HG02588 (cell line): ENCODE data around the gene PYGB.

Experiments
- ATAC-seq: cut with Tn5 transposase; IDR thresholded peaks from one replicate; pipeline ENCODE4 v1.9.1; 2021; ENCODE audit warnings: mild to moderate bottlenecking, moderate library complexity; ENCODE audit not compliant: unreplicated experiment

PYGB gene

DNA sequence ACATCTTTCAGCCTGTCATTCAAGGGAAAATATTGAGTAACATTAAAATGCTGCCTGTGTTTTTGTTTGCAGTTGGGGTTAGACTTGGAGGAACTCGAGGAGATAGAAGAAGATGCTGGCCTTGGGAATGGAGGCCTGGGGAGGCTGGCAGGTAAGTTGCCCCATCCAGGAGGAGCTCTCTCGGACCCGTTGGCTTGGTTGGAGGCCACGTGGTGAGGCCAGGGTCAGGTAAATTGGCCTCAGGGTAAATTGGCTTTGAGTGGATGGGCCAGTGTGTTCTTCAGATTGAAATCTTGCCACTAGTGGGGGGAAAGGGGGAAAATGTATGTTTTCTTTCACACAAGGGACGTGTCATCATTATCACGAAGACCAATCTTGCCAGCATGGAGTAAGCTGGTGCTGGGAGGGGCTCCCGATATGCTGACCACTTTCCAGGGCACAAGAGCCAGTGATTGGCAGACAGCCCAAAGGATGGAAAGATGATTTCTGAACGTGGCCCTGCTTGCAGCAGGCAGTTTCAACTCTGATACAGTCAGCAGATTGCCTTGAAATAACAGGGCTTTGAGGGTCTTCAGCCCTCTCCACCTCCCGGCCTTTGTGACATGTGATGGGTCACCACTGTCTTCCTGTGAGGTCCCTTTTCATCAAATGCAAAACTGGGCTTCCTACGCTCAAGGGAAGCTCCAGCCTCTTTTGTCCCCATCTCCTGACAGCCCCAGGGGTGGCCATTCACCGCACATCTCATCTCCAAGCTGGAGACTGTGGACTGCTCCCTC, 21.4 kb downstream of the PYGB start:
- ATAC-seq, result no peak

DNA sequence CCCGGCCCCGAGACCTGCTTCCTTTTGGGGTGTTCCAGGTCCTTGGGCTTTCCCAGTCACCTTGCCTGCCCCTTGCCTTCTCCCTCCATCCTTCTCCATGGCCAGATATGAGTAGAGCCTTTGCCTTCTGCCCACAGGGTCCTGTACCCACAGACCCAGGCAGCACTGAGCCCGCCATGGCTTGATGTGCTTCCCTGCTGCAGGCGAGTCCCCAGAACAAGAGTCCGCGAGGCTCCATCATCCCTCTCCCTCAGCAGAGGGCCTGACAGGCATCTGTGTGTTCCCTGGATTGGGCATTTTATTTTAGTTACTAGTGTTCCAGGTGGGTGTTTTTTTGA, 21.9 kb downstream of the PYGB start:
- ATAC-seq, result no peak

DNA sequence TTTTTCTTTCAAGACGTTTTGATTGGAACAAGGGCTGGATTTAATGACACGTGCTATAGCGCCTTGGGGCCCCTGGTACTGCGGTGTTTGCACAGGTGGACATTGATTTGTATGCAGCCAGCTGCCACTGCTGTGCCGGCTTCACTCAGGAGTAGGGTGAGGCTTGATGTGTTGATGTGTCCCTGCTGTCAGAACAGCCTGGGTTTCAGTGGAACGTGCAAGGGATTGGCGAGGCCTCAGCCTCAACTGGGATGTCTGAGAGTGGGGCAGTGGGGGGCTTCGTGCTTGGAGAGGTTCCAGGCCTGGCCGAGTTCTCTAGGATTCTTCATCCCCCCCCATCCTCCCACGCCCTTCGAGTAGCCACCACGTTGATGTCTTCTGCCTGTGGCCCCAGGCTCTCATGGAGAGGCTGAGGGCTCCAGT, 23.0 kb downstream of the PYGB start:
- ATAC-seq, result no peak

DNA sequence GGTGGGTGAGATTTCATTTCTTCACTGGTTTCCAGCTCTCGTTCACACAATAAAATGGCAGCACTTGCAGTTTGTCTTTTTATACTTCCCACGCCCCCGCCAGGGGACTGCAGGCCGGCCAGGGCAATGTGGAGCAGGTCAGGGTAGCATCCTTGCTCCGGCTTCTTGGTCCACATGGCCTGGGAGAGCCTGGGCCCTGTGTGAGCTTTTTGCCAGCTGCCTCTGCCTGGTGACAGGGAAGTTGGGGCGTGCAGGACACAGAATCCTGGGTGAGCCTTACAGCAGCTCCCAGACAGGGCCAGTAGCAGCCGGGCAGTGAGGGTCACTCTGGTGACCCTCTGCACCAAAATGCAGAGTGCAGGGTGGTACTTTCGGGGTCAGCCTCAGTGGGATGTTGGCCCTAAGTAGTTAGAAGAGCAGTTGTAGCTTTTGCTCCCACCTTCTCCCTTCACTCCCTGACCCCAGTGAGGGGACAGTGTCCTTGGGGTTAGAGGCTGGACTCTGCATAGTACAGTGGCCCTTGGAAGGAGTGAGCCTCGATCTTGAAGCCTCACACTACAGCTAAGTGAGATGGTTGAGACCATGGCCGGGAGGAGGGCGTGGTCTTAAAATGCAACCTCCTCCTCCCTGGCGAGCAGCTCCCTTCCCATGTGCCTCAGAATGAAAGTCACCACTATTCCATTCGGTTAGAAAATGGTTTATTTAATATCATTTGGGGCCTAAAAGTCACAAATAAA, 23.8 kb downstream of the PYGB start:
- ATAC-seq, result no peak

- no peak for ATAC-seq
Observed at GRCh38 chr20:25272223-25273000, 24.5 kb downstream of the PYGB start.

DNA sequence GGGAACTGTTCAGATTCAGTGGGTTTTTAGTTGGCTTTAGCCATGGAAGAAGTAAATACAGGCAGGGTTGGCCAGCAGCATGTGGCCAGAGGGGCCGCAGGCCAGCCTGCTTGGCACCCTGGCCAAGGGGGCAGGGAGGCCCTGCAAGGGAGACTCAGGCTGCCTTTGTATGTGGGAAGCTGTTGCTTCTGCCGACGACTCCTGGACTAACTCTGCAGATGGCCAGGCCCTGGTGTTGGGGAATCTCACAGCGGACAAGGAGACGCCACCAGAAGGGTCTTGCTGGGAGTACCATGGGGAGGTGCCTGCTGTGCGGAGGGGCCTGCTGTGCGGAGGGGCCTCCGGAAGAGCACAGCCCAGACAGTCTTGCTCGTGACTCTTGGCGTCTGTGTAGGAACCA, 25.2 kb downstream of the PYGB start:
- ATAC-seq, result no peak

DNA sequence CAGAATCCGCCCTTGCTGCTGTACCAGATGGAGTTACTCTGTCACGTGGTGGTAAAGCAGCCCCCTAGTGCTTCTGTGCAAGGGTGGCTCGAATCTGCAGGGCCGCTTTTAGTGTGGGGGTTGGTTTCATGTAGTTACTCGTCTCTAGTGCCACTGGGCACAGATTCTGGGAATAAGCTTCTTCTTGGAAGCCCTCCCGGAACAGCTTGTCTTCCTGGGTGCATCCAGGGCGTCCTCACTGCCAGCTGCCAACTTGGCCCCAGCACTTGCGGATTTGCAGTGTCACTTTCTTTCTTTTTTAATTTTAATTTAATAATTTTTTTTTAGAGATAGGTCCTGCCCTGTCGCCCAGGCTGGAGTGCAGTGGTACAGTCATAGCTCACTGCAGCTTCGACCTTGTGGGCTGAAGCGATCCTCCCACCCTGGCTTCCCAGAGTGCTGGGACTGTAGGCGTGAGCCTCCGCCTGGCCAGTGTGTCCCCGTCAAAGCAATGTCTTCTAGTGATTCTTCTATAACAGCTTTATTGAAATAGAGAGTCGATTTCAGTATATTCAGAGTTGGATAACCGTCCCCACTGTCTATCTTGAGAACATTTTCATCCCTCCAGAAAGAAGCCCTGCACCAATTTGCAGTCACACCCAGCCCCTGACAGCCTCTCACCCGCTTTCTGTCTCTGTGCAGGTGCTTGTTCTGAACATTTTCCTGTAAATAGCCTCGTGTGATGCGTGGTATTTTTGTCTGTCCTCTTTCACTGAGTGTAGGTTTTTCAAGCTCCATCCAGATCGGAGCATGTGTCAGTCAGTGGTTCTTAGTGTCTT, 25.9 kb downstream of the PYGB start:
- no peak for ATAC-seq

GRCh38 chr20:25274481-25274880, 26.6 kb downstream of the PYGB start:
- ATAC-seq, result no peak

DNA sequence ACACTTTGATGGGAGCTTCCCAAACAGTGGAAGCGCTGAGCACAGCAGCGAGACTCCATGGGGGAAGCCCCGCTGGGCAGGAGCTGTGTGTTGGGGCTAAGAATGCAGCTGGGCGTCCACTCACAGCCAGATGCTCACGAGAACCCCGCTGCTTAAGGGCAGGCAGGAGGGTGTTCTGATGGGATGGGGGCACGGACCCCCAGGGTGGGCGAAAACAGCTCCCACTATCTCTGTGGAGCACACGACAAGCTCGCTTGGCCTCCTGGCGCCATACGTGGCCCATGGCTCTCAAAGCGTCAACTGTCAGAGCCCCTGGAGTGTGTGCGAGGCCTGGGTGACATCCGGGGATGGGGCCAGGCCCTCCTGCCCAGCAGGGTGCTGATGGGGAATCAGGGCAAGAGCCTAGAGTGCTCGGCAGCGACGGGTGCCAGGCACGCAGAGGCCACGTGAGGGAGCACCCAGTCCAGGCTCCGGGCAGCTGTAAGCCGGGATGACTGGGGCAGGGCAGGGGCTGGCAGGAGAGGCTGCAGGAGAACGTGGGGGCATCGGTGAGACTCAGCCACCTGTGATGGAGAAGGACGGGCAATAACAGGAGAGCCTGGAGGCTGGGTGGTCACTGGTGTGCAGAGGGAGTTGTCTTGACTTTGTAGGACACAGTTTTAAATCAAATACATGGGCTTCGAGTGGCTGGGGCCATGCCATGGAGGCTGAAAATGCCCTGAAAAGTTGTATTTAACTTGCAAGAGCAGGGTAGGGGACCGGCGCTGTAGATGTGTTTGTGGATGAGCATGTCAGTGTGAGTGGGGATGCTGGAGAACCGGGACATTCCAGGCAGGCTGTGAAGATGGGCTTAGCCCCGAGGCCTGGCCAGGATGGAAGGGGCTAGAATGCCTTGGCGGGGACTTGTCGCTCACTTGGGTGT, 27.3 kb downstream of the PYGB start:
- ATAC-seq, result no peak

GRCh38 chr20:25275813-25276532, 28.1 kb downstream of the PYGB start:
- no peak for ATAC-seq

DNA sequence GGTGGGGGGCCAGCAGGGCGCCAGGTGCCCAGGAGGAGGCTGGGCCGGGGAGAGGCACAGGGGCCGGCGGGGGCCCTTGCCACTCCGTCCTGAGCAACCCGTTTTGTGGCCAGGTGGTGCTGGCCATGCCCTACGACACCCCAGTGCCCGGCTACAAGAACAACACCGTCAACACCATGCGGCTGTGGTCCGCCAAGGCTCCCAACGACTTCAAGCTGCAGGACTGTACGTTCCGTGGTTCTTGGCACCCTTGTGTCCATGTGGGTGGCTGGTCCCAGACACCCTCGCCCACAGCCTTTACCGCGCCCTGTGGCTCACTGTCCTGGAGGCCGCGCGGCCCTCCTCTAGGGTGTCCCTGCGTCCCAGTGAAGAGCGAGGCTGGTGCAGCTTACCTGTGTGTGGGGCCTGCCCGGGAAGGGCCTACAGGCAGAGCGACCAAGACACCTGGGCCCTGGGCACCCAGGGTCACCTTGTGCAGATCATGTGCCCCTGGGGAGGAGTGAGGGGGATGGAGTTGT, 28.7 kb downstream of the PYGB start:
- no peak for ATAC-seq

GRCh38 chr20:25277051-25277801, 29.3 kb downstream of the PYGB start:
- no peak for ATAC-seq

DNA sequence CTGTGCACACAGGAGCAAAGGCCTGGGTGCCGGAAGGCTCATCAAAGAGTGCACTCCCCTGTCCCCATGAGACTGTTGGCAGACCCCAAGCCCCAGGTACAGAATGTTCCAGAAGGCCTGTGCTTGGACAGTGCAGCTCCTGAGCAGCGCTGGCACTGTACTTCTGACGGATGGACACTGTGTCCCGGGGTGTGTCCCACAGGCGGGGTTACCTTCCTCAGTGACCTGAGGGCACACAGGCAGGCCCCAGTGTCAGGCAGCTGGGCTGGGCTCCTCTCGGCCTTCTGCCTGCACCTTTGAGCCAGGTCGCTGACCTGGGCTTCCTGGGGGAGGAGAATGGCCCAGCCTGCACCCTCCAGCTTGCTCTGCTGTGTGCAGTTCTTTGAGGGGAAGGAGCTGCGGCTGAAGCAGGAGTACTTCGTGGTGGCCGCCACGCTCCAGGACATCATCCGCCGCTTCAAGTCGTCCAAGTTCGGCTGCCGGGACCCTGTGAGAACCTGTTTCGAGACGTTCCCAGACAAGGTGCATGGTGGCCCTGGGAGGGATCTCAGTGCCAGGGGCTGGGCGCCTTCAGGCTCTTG, 30.1 kb downstream of the PYGB start:
- ATAC-seq, result no peak

GRCh38 chr20:25278636-25279361, 30.9 kb downstream of the PYGB start:
- no peak for ATAC-seq

DNA sequence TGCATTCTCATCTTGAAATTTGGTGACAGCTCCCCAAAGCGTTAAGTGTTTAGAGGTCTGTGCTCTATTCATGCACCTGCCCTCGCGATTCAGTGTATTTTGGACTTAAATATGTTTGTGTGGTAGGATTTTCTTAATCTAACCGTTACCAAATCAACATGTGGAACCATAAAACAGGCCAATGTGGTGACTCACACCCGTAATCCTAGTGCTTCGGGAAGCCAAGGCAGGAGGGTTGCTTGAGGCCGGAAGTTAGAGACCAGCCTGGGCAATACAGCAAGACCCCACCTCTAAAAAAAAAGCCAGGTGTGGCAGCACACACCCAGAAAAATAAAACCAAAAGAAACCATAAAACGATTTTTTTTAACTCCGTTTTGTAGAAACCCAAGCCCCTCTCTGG, 31.5 kb downstream of the PYGB start:
- no peak for ATAC-seq

DNA sequence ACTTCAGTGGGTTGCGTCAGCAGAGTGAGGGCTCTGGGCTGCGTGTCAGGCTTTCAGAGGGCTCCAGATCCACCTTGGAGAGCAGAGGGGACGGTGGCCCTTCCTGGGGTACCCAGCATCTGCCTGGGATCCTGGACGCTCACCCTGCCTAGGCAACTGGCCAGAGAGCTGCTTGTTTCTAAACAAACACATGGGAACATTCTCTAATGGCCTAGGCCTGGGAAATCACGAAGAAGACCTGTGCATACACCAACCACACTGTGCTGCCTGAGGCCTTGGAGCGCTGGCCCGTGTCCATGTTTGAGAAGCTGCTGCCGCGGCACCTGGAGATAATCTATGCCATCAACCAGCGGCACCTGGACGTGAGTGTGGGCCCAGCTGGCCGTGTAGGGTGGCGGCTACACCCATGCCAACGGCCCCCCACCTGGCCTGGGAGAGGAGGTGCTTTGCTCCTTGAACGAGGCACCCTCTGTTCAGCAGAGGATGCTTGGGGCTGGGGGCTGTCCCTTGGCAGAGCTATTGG, 32.2 kb downstream of the PYGB start:
- no peak for ATAC-seq
